OCI-LY3 (cell line): ENCODE measurements around the gene ARHGEF28.

Experiments used
- H2AFZ ChIP-seq: fragments of 200-600, 300-600 bp; shearing (Covaris generic); 2 replicates; pipeline ENCODE4 v1.6.0; 2014; ENCODE audit warnings: antibody characterized with exemption, low read depth, low read length
- H3K27ac ChIP-seq: fragments of 200-600, 300-600 bp; sonication (generic); 2 replicates; pipeline ENCODE4 v1.5.1; 2014; ENCODE audit warnings: mild to moderate bottlenecking, low read length, moderate library complexity, mixed read lengths
- H3K27me3 ChIP-seq: fragments of 200-600, 300-600 bp; sonication (generic); 2 replicates; pipeline ENCODE4 v1.6.1; 2014; ENCODE audit warnings: low read depth, low read length, mixed read lengths
- H3K36me3 ChIP-seq: fragments of 200-600, 300-600 bp; sonication (generic); replicated peaks from 2 replicates; pipeline ENCODE3; 2014; ENCODE audit warnings: low read depth, low read length, mixed read lengths
- H3K4me1 ChIP-seq: fragments of 300-600, 200-600 bp; sonication (generic); 2 replicates; pipeline ENCODE4 v1.6.1; 2014; ENCODE audit warnings: low read length, mixed read lengths
- H3K4me2 ChIP-seq: fragments of 200-600, 300-600 bp; sonication (generic); 2 replicates; pipeline ENCODE4 v1.6.1; 2014; ENCODE audit warnings: low read length, mixed read lengths
- H3K4me3 ChIP-seq: fragments of 300-600, 200-600 bp; sonication (generic); 2 replicates; pipeline ENCODE4 v1.5.1; 2014; ENCODE audit warnings: antibody characterized with exemption, mild to moderate bottlenecking, low read length, moderate library complexity
- H3K79me2 ChIP-seq: fragments of 300-600, 200-600 bp; shearing (Covaris generic); 2 replicates; pipeline ENCODE4 v1.6.1; 2014; ENCODE audit warnings: mild to moderate bottlenecking, low read length, mixed read lengths
- H3K9ac ChIP-seq: fragments of 300-600, 200-600 bp; shearing (Covaris generic); 2 replicates; pipeline ENCODE4 v1.6.0; 2014; ENCODE audit warnings: mild to moderate bottlenecking, low read length, moderate library complexity
- H3K9me3 ChIP-seq: fragments of 200-600, 300-600 bp; shearing (Covaris generic); 2 replicates; pipeline ENCODE4 v1.6.1; 2014; ENCODE audit warnings: low read length, mixed read lengths; ENCODE audit not compliant: insufficient read depth
- H4K20me1 ChIP-seq: fragments of 200-600, 300-600 bp; sonication (generic); 2 replicates; pipeline ENCODE4 v1.6.1; 2016; ENCODE audit warnings: low read length, mixed read lengths; ENCODE audit not compliant: insufficient read depth
- CTCF ChIP-seq: fragments of 200-600, 300-600 bp; sonication (generic); IDR thresholded peaks from 2 replicates; pipeline ENCODE4 v1.5.1; 2014; ENCODE audit warnings: antibody characterized with exemption, low read length, low read depth
- EZH2phosphoT487 ChIP-seq: fragments of 200-600 bp; shearing (Covaris generic); IDR thresholded peaks from 2 replicates; pipeline ENCODE4 v1.6.1; 2018; ENCODE audit warnings: antibody characterized with exemption, mixed run types, low read depth

The ARHGEF28 gene

GRCh38 chr5:73968246-73968645, 342.2 kb downstream of the ARHGEF28 start:
- no peak overlapping the region for H2AFZ ChIP-seq
- H3K4me3 ChIP-seq, result no peak overlapping the region

GRCh38 chr5:73968729-73969128, 342.7 kb downstream of the ARHGEF28 start:
- H3K27ac ChIP-seq, result no peak overlapping the region
- no peak overlapping the region for H2AFZ ChIP-seq
- no peaks in the 10 kb centered on the region for H4K20me1 ChIP-seq
- no peaks in the 10 kb centered on the region for H3K36me3 ChIP-seq
- no peaks in the 10 kb centered on the region for H3K9me3 ChIP-seq
- H3K27me3 ChIP-seq, result no peaks in the 10 kb centered on the region
- no peak overlapping the region for H3K4me3 ChIP-seq
- no peaks in the 10 kb centered on the region for H3K4me1 ChIP-seq
- H3K79me2 ChIP-seq, result no peaks in the 10 kb centered on the region
- no peak overlapping the region for H3K9ac ChIP-seq
- H3K4me2 ChIP-seq, result no peak overlapping the region
- TF ChIP-seq EZH2phosphoT487, result no peak
- TF ChIP-seq CTCF, result no peak

More at GRCh38 chr5:73968246-73968645, 342.2 kb downstream of the ARHGEF28 start:
- no peaks in the 10 kb centered on the region for H4K20me1 ChIP-seq
- H3K36me3 ChIP-seq, result no peaks in the 10 kb centered on the region
- H3K27ac ChIP-seq, result no peak overlapping the region
- TF ChIP-seq CTCF, result no peak
- TF ChIP-seq EZH2phosphoT487, result no peak
- H3K9me3 ChIP-seq, result no peaks in the 10 kb centered on the region
- no peaks in the 10 kb centered on the region for H3K27me3 ChIP-seq
- no peaks in the 10 kb centered on the region for H3K79me2 ChIP-seq
- H3K4me1 ChIP-seq, result no peaks in the 10 kb centered on the region
- no peak overlapping the region for H3K9ac ChIP-seq
- H3K4me2 ChIP-seq, result no peak overlapping the region

- no peak overlapping the region for H3K9ac ChIP-seq
- no peak overlapping the region for H3K4me3 ChIP-seq
- no peaks in the 10 kb centered on the region for H3K4me1 ChIP-seq
- no peaks in the 10 kb centered on the region for H3K27me3 ChIP-seq
- no peaks in the 10 kb centered on the region for H4K20me1 ChIP-seq
- H3K9me3 ChIP-seq, result no peaks in the 10 kb centered on the region
- H2AFZ ChIP-seq, result no peak overlapping the region
- no peak overlapping the region for H3K4me2 ChIP-seq
- no peak for TF ChIP-seq EZH2phosphoT487
- TF ChIP-seq CTCF, result no peak
- H3K36me3 ChIP-seq, result no peaks in the 10 kb centered on the region
- H3K27ac ChIP-seq, result no peak overlapping the region
- no peaks in the 10 kb centered on the region for H3K79me2 ChIP-seq
These were observed 343.4 kb downstream of the ARHGEF28 start for GRCh38 chr5:73969195-73970036.

GRCh38 chr5:73971326-73971725, 345.3 kb downstream of the ARHGEF28 start:
- Histone ChIP-seq H2AFZ (no peak overlapping the region), H3K36me3 (no peaks in the 10 kb centered on the region)

More at GRCh38 chr5:73971326-73971725, 345.3 kb downstream of the ARHGEF28 start:
- H3K9me3 ChIP-seq, result no peaks in the 10 kb centered on the region
- no peaks in the 10 kb centered on the region for H3K27me3 ChIP-seq
- H3K9ac ChIP-seq, result no peak overlapping the region
- no peaks in the 10 kb centered on the region for H4K20me1 ChIP-seq
- H3K4me3 ChIP-seq, result no peak overlapping the region
- no peaks in the 10 kb centered on the region for H3K79me2 ChIP-seq
- H3K4me1 ChIP-seq, result no peaks in the 10 kb centered on the region
- H3K4me2 ChIP-seq, result no peak overlapping the region
- no peak overlapping the region for H3K27ac ChIP-seq
- TF ChIP-seq EZH2phosphoT487, result no peak
- TF ChIP-seq CTCF, result no peak
